ENCODE results near the gene WWOX. TPM values are rescaled to one million over a fixed set of nuclear protein-coding genes. Genes with fewer than 3 reads are reported as not detected.

WWOX gene
- total RNA-seq, 1 experiment from 2014 or later, result 28.3 TPM

DNA sequence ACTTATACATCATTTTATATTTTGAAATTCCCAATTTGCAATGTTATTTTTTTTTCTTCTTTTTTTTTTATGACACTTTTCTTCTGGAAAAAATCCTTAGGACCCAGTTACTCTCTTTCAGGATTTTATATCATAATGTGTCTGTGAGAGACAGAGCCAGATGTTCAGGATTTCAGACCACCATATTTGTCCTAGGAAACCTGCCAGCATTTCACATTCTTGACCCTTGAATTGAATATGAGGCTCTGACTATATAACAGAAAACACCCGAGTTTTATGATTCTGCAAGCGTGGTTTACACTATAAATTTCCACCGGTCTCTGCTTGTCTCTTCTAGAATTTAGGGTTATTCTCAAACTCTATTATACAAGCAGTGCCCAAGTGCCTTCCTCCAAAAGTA is 621.0 kb downstream of the WWOX start:
- POLR2A ChIA-PET (ENCODE audit: unreplicated experiment), result no interaction called here
- no peak overlapping the region for H3K9ac ChIP-seq (ENCODE audit: low read length)

DNA sequence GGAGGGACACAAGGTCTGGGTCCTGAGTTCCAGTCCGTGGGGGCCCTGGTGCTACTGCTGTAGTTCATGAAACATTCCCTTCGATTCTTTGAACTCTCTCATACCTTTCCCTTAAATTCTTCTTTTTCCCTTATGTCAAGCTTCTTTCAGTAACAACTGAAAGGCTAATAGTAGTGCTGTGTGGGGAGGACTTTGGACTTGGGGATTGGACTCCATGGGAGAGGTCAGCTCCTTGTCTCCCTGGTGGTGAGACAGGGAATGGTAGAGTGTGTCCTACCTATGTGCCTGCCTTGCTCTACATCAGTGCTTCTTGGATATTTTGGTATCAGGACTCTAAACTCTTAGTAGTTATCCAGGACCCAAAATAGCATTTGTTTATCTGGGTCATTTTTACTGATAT is 628.1 kb downstream of the WWOX start:
- Histone ChIP-seq H3K4me1 (ENCODE audit: insufficient read depth, low read length) (no peaks in the 10 kb centered on the region), H3K9me3 (ENCODE audit: low read length) (no peaks in the 10 kb centered on the region), H3K9ac (ENCODE audit: low read length) (no peak overlapping the region), H3K4me3 (ENCODE audit: low read length) (no peak overlapping the region), H3K79me2 (ENCODE audit: low read length) (no peaks in the 10 kb centered on the region), H3F3A (ENCODE audit: low read length, unreplicated experiment) (no peaks in the 10 kb centered on the region), H3K27me3 (ENCODE audit: low read length) (no peaks in the 10 kb centered on the region), H3K27ac (ENCODE audit: low read length) (no peak overlapping the region), H3K9me2 (replicated peaks; ENCODE audit: low read length) (no peaks in the 10 kb centered on the region), H3K36me3 (ENCODE audit: low read depth, low read length) (no peaks in the 10 kb centered on the region), H4K20me1 (ENCODE audit: low read length) (no peaks in the 10 kb centered on the region), H3K4me2 (ENCODE audit: low read length) (no peak overlapping the region), H2AFZ (ENCODE audit: low read length) (no peak overlapping the region)
- DNase-seq (no peak), ATAC-seq (no peak)
- POLR2A ChIA-PET (ENCODE audit: unreplicated experiment), result no interaction called here
- intact Hi-C loops (cut with micrococcal nuclease), result no loop called here
- CTCF ChIA-PET, result no interaction called here
- TF ChIP-seq, protein P1, sequence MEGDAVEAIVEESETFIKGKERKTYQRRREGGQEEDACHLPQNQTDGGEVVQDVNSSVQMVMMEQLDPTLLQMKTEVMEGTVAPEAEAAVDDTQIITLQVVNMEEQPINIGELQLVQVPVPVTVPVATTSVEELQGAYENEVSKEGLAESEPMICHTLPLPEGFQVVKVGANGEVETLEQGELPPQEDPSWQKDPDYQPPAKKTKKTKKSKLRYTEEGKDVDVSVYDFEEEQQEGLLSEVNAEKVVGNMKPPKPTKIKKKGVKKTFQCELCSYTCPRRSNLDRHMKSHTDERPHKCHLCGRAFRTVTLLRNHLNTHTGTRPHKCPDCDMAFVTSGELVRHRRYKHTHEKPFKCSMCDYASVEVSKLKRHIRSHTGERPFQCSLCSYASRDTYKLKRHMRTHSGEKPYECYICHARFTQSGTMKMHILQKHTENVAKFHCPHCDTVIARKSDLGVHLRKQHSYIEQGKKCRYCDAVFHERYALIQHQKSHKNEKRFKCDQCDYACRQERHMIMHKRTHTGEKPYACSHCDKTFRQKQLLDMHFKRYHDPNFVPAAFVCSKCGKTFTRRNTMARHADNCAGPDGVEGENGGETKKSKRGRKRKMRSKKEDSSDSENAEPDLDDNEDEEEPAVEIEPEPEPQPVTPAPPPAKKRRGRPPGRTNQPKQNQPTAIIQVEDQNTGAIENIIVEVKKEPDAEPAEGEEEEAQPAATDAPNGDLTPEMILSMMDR (conservative IDR thresholded peaks at IDR 0.05; ENCODE audit: low read depth, low read length), result no peak
- TF ChIP-seq EZH2phosphoT487 (IDR thresholded peaks at IDR 0.05; ENCODE audit: borderline replicate concordance, low read length) (no peak), EZH2 (IDR thresholded peaks at IDR 0.05; ENCODE audit: low read length, unreplicated experiment) (no peak)
- BruUV-seq (replicated peaks), result no TSS peak

More for the DNA sequence above, 621.0 kb downstream of the WWOX start:
- no peaks in the 10 kb centered on the region for H3K9me2 ChIP-seq (replicated peaks; ENCODE audit: low read length)
- no peaks in the 10 kb centered on the region for H3K9me3 ChIP-seq (ENCODE audit: low read length)
- H3K4me1 ChIP-seq (ENCODE audit: insufficient read depth, low read length), result no peaks in the 10 kb centered on the region
- no peak overlapping the region for H3K4me3 ChIP-seq (ENCODE audit: low read length)
- no peaks in the 10 kb centered on the region for H3K27me3 ChIP-seq (ENCODE audit: low read length)
- no peak overlapping the region for H3K4me2 ChIP-seq (ENCODE audit: low read length)
- H2AFZ ChIP-seq (ENCODE audit: low read length), result no peak overlapping the region
- DNase-seq (no peak), ATAC-seq (no peak)
- H3K36me3 ChIP-seq (ENCODE audit: low read depth, low read length), result no peaks in the 10 kb centered on the region
- no peak overlapping the region for H3K27ac ChIP-seq (ENCODE audit: low read length)
- TF ChIP-seq, protein P1 (conservative IDR thresholded peaks at IDR 0.05; ENCODE audit: low read depth, low read length), result no peak
- TF ChIP-seq EZH2phosphoT487 (IDR thresholded peaks at IDR 0.05; ENCODE audit: borderline replicate concordance, low read length) (no peak), EZH2 (IDR thresholded peaks at IDR 0.05; ENCODE audit: low read length, unreplicated experiment) (no peak)
- no peaks in the 10 kb centered on the region for H4K20me1 ChIP-seq (ENCODE audit: low read length)
- H3F3A ChIP-seq (ENCODE audit: low read length, unreplicated experiment), result no peaks in the 10 kb centered on the region
- intact Hi-C loops (cut with micrococcal nuclease), result no loop called here
- no peaks in the 10 kb centered on the region for H3K79me2 ChIP-seq (ENCODE audit: low read length)
- CTCF ChIA-PET, result no interaction called here
- no TSS peak for BruUV-seq (replicated peaks)

DNA sequence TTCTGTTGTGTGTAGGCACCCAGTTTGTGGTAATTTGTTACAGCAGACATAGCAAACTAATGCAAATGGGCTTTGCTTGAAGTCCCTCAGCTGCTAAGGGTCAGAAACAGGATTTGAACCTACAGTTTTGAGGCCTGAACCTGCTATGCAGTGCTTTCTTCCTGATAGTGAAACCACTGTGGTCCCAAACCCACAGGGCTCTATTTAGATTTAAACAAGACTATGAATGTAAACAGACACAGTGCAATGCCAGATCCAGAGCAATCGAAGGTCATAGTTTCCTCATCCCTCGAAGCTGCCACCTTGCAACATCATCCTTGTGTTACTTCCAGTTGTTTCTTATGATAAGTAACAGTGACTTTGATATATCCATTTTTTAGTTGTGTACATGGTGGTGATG is 630.2 kb downstream of the WWOX start:
- H3K36me3 ChIP-seq (ENCODE audit: low read depth, low read length), result no peaks in the 10 kb centered on the region
- no peak overlapping the region for H3K4me2 ChIP-seq (ENCODE audit: low read length)
- H4K20me1 ChIP-seq (ENCODE audit: low read length), result no peaks in the 10 kb centered on the region
- CTCF ChIA-PET, result no interaction called here
- no peak overlapping the region for H2AFZ ChIP-seq (ENCODE audit: low read length)
- ATAC-seq, result no peak
- H3K9me3 ChIP-seq (ENCODE audit: low read length), result no peaks in the 10 kb centered on the region
- H3K9me2 ChIP-seq (replicated peaks; ENCODE audit: low read length), result no peaks in the 10 kb centered on the region
- TF ChIP-seq EZH2phosphoT487 (IDR thresholded peaks at IDR 0.05; ENCODE audit: borderline replicate concordance, low read length) (no peak), EZH2 (IDR thresholded peaks at IDR 0.05; ENCODE audit: low read length, unreplicated experiment) (no peak)
- TF ChIP-seq, protein P1 (conservative IDR thresholded peaks at IDR 0.05; ENCODE audit: low read depth, low read length), result no peak
- no peaks in the 10 kb centered on the region for H3K27me3 ChIP-seq (ENCODE audit: low read length)
- H3K4me3 ChIP-seq (ENCODE audit: low read length), result no peak overlapping the region
- DNase-seq, result no peak
- intact Hi-C loops (cut with micrococcal nuclease), result no loop called here
- no peaks in the 10 kb centered on the region for H3F3A ChIP-seq (ENCODE audit: low read length, unreplicated experiment)
- no peak overlapping the region for H3K9ac ChIP-seq (ENCODE audit: low read length)
- no peaks in the 10 kb centered on the region for H3K4me1 ChIP-seq (ENCODE audit: insufficient read depth, low read length)
- no peak overlapping the region for H3K27ac ChIP-seq (ENCODE audit: low read length)
- no TSS peak for BruUV-seq (replicated peaks)
- POLR2A ChIA-PET (ENCODE audit: unreplicated experiment), result no interaction called here
- no peaks in the 10 kb centered on the region for H3K79me2 ChIP-seq (ENCODE audit: low read length)
